PC-3 (cell line): Measurements from ENCODE around the gene GALNT1.

Source experiments
- CTCF ChIP-seq: fragments of 300-600 bp; sonication (generic); conservative IDR thresholded peaks from 2 replicates; pipeline ENCODE4 v1.5.1; 2017; ENCODE audit warnings: antibody characterized with exemption, low read depth, mild to moderate bottlenecking, low read length
- EZH2 ChIP-seq: fragments of 300-600 bp; sonication (generic); IDR thresholded peaks from one replicate; pipeline ENCODE4 v1.6.1; 2017; ENCODE audit warnings: antibody characterized with exemption, mild to moderate bottlenecking, low read length; ENCODE audit not compliant: unreplicated experiment

DNA sequence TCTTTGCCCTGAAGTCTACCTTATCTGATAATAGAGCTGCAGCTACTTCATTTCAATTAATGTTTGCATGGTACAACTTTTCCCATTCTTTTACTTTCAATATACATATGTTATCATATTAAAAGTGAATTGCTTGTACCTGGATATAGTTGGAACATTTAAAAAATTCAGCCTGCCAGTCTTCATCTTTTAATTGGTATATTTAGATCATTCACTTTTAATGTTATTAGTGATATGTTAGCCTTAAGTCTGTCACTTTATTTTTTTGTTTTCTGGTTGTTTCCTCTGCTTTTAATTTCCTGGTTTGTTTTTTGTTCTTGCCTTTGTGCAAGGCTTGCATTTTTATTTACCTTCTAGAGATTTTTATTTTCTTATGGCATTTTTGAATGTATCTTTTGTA lies 158.2 kb downstream of the GALNT1 start:
- TF ChIP-seq CTCF (no peak), EZH2 (no peak)
